VCaP (cell line): ENCODE data around the gene SERTAD3.
A peak's percentile ranks its signal among the peaks of the same experiment; 100 is the strongest.

Experiments used
- H3K27ac ChIP-seq: fragments of 450-650 bp; 2 replicates; pipeline ENCODE4 v1.5.1; 2017
- CTCF ChIP-seq: fragments of 450-650 bp; conservative IDR thresholded peaks from 2 replicates; pipeline ENCODE4 v1.5.1; 2017; ENCODE audit warnings: mild to moderate bottlenecking, moderate library complexity

The SERTAD3 gene

GRCh38 chr19:40457048-40457447, 12.9 kb upstream of the SERTAD3 start:
- TF ChIP-seq CTCF: no peak
- no peak overlapping the region for H3K27ac ChIP-seq

- peak overlapping the region; percentile 53 for H3K27ac ChIP-seq
Measured at GRCh38 chr19:40453943-40454342, 9.8 kb upstream of the SERTAD3 start.

- no peak for TF ChIP-seq CTCF
- peak overlapping the region; percentile 53 for H3K27ac ChIP-seq
Measured at GRCh38 chr19:40453151-40453735, 9.1 kb upstream of the SERTAD3 start.

GRCh38 chr19:40452016-40452415, 7.9 kb upstream of the SERTAD3 start:
- no peak for TF ChIP-seq CTCF

GRCh38 chr19:40450664-40451063, 6.5 kb upstream of the SERTAD3 start:
- no peak for TF ChIP-seq CTCF
- no peak overlapping the region for H3K27ac ChIP-seq

More at GRCh38 chr19:40452016-40452415, 7.9 kb upstream of the SERTAD3 start:
- no peak overlapping the region for H3K27ac ChIP-seq

GRCh38 chr19:40449506-40449905, 5.4 kb upstream of the SERTAD3 start:
- no peak for TF ChIP-seq CTCF
- H3K27ac ChIP-seq: no peak overlapping the region

- H3K27ac ChIP-seq: peak overlapping the region; percentile 94; the same call in 1 of the 2 replicates
- TF ChIP-seq CTCF: no peak
Measured at GRCh38 chr19:40446263-40446784, 2.2 kb upstream of the SERTAD3 start.

GRCh38 chr19:40445780-40446262, 1.7 kb upstream of the SERTAD3 start:
- peak overlapping the region; percentile 94 for H3K27ac ChIP-seq
- no peak for TF ChIP-seq CTCF
